Regular cardiac myocyte (primary cell): ENCODE measurements around the gene STAMBPL1. TPM values are rescaled to one million over a fixed set of nuclear protein-coding genes. Genes with fewer than 3 reads are reported as not detected.

Experiments used
- total RNA-seq: library from RNA; depleted of rRNA; stranded (reverse); fragments of >200 nt; gene quantifications from 2 replicates; pipeline ENCODE4 v1.2.3, GENCODE V29; 2014

STAMBPL1 gene
- 55.2 and 64.6 TPM in 2 replicates for total RNA-seq

GRCh38 chr10:88879534-88880281 is at the start of gene STAMBPL1:
STAMBPL1 (plus strand) TSS chr10:88880245; CDS start chr10:88901709, 21,464 bp downstream.

DNA sequence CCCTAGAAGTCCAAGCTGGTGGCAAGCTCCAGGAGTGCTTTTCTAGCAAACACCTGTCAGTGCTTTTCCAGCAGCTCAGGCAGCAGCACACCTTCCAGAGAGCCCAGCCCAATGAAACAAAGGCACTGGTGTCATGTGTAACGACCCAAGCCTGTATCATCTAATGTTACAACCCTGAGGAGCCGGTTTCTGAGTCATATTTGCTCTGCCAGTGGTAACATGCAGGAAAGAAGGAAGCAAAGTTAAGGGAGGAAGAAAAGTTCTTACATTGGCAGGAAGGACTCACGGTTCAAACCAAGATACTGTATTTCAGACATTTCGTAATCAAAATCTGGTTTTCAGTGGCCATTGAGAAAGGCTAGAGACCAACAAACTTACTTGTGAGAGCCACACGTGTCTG is 28.3 kb upstream of the STAMBPL1 start, which contains the start of gene ANKRD22:
TSS of gene ANKRD22 (minus strand) at position 139 of the 400 bp plus-strand sequence. CDS start 237 bp downstream, outside the sequence.

DNA sequence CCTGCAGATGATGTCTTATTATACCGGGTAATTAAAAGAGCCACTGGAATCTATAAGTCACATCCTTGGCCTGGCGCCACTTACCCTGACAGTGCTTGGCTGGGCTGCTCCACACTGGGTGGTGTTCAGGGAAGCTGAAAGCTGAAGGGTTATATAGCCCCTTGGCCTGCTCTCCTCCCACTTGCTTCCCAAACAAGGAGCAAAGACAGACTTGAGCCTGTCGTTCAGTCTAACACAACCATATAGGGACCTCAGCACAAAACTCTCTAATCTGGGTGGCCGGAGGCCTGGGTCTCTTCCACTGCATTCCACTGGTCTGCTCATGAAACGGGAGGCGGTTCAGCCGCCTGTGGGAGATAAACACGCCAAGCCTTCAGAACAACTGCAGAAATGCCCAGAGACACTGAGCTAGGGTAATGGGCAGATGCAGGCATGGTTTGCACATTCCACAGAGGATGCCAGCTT is 72.6 kb downstream of the STAMBPL1 start, which contains the start of gene ACTA2:
TSS of gene ACTA2 (minus strand) at position 127 of the 465 bp plus-strand sequence. CDS start 3,843 bp downstream, outside the sequence.

Other genes starting within 250 kb of the STAMBPL1 start
- not detected in 2 replicates for gene LIPF, start 215.8 kb upstream of the STAMBPL1 start, total RNA-seq
- gene LIPK, start 174.0 kb upstream of the STAMBPL1 start, total RNA-seq = not detected in 2 replicates
- not detected in 2 replicates for gene LIPN, start 120.2 kb upstream of the STAMBPL1 start, total RNA-seq
- gene LIPM, start 77.5 kb upstream of the STAMBPL1 start, total RNA-seq = not detected in 2 replicates
- gene ANKRD22, start 28.4 kb upstream of the STAMBPL1 start, total RNA-seq = not detected in 2 replicates
- 166 and 961 TPM in 2 replicates for gene ACTA2, start 72.5 kb downstream of the STAMBPL1 start, total RNA-seq
- gene FAS, start 110.6 kb downstream of the STAMBPL1 start, total RNA-seq = 79.2 and 106 TPM in 2 replicates